Activated T-cell treated with anti-CD3 and anti-CD28 coated beads, Interleukin-2, amount 50 U/mL, for 4 hours (primary cell): ENCODE measurements around the gene B4GALT5. TPM values are rescaled to one million over a fixed set of nuclear protein-coding genes. Genes with fewer than 3 reads are reported as not detected.

Source experiments
- ATAC-seq, 2 donors: fragments of 200-7000 bp; cut with Tn5 transposase; one replicate each; pipeline ENCODE4 v1.10.0; 2021
- DNase-seq: peaks from one replicate; pipeline ENCODE4 v3.0.0-alpha.2; 2020
- H3K27me3 Mint-ChIP-seq: one replicate; pipeline ENCODE4 v1.8.0; 2021; ENCODE audit warnings: low read depth, mixed read lengths
- H3K36me3 Mint-ChIP-seq: one replicate; pipeline ENCODE4 v1.8.0; 2022; ENCODE audit warnings: mixed read lengths; ENCODE audit not compliant: insufficient read depth
- H3K4me1 Mint-ChIP-seq: one replicate; pipeline ENCODE4 v1.8.0; 2021; ENCODE audit warnings: low read depth, mixed read lengths
- H3K4me3 Mint-ChIP-seq: one replicate; pipeline ENCODE4 v1.8.0; 2021; ENCODE audit warnings: mild to moderate bottlenecking, moderate library complexity, mixed read lengths
- H3K9me3 Mint-ChIP-seq: one replicate; pipeline ENCODE4 v1.8.0; 2021; ENCODE audit warnings: mixed read lengths
- total RNA-seq, 3 donors: library from RNA; stranded (reverse); gene quantifications; one replicate each; pipeline ENCODE4 v1.2.1, GENCODE V29; 2021

B4GALT5 gene
- total RNA-seq, 3 donors from 2014 or later, result 41.6 to 51.9 (median 44.5) TPM

DNA sequence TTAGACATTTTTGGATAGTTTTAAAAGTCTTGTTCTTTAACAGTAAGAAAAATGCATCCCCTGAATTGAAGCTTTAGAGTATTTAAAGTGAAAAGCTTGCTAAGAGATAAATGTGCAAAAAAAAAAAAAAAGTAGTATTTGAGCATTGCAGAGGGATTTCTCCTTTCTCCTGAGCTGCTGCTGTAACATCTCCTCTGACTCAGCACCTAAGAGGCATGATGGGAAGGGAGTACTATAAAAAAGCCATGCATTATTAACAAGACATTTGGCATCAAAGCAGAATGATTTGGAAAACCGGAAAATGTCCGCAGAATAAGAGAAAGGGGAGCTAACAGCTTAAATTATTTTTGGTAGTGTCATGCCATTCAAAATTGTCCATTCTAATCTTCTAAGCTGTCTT lies 27.9 kb downstream of the B4GALT5 start:
- H3K27me3 Mint-ChIP-seq, result no peaks in the 10 kb centered on the region
- H3K4me1 Mint-ChIP-seq, result peaks cover 46% of the 10 kb centered on the region
- no peaks in the 10 kb centered on the region for H3K9me3 Mint-ChIP-seq
- H3K4me3 Mint-ChIP-seq, result no peak overlapping the region
- DNase-seq (no peak), ATAC-seq (no peak)
- H3K36me3 Mint-ChIP-seq, result peaks cover 5% of the 10 kb centered on the region

DNA sequence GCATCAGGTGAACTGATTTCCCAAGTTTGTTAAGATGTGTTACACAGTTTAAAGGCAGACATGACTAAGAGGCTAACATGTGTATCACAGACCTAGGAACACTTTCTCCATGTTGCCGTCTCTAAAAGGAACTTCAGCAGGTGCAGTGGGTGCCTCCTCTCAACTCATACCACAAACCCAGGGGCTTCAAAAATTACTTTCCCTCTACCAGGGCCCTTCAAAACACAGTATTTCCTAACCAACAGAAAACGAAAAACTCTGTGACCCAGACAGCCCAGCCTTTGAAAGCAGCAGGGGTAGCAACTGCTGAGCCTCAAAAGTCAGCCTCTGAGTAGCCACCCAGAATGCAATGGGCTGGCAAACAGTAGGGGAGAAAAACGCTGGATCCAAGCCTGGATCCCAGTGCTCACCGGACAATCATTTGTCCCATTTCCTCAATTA lies 28.5 kb downstream of the B4GALT5 start:
- Mint-ChIP-seq H3K36me3 (peaks cover 5% of the 10 kb centered on the region), H3K27me3 (no peaks in the 10 kb centered on the region), H3K4me3 (no peak overlapping the region), H3K9me3 (no peaks in the 10 kb centered on the region), H3K4me1 (peaks cover 49% of the 10 kb centered on the region)
- DNase-seq (no peak), ATAC-seq (peak; percentile 14 to 18)

DNA sequence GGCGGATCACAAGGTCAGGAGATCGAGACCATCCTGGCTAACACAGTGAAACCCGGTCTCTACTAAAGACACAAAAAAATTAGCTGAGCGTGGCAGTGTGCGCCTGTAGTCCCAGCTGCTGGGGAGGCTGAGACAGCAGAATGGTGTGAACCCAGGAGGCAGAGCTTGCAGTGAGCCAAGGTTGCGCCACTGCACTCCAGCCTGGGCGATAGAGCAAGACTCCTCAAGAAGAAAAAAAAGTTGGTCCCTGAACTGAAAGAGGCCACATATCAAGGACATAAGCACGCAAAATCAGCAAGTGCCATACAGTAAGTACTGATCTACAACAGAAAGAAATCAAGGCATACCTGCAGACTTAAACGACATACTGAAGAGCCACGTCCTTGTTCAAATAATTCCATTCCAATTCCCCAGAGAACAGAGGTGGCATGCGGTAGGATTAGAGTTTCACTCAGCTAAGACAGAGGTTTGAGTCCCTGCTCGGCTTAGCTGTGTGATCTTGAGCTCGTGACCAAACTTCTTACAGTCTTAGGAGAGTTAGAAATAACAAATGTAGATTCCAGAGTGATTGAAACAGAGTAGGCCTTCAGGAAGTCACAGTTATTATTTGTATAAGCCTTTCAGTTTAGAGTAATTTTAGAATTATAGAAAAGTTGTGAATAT lies 29.2 kb downstream of the B4GALT5 start:
- ATAC-seq, result no peak
- Mint-ChIP-seq H3K4me1 (peaks cover 50% of the 10 kb centered on the region), H3K9me3 (no peaks in the 10 kb centered on the region), H3K36me3 (peaks cover 5% of the 10 kb centered on the region), H3K4me3 (no peak overlapping the region), H3K27me3 (no peaks in the 10 kb centered on the region)
- no peak for DNase-seq

- Mint-ChIP-seq H3K4me3 (no peak overlapping the region), H3K27me3 (no peaks in the 10 kb centered on the region), H3K4me1 (peaks cover 59% of the 10 kb centered on the region), H3K36me3 (peaks cover 5% of the 10 kb centered on the region), H3K9me3 (no peaks in the 10 kb centered on the region)
- DNase-seq (no peak), ATAC-seq (no peak)
These were observed 30.9 kb downstream of the B4GALT5 start for GRCh38 chr20:49682798-49683197.

- Mint-ChIP-seq H3K36me3 (peaks cover 5% of the 10 kb centered on the region), H3K4me1 (peaks cover 62% of the 10 kb centered on the region), H3K27me3 (no peaks in the 10 kb centered on the region), H3K9me3 (no peaks in the 10 kb centered on the region), H3K4me3 (no peak overlapping the region)
- DNase-seq (no peak), ATAC-seq (no peak)
These were observed 31.4 kb downstream of the B4GALT5 start for GRCh38 chr20:49682278-49682677.

DNA sequence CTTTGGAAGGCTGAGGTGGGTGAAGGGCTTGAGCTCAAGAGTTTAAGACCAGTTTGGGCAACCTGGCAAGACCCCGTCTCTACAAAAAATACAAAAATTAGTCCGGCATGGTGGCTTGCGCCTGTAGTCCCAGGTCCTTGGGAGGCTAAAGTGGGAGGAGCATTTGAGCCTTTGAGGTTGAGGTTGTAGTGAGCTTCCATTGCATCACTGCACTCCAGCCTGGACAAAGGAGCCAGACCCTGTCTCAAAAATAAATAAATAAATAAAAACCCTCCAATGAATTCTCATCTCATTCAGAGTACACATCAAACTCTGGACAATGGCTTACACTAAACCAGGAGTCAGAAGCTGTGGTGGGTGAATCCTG lies 31.8 kb downstream of the B4GALT5 start:
- Mint-ChIP-seq H3K9me3 (no peaks in the 10 kb centered on the region), H3K4me3 (no peak overlapping the region), H3K36me3 (peaks cover 5% of the 10 kb centered on the region), H3K27me3 (no peaks in the 10 kb centered on the region), H3K4me1 (peaks cover 62% of the 10 kb centered on the region)
- no peak for DNase-seq
- no peak for ATAC-seq

GRCh38 chr20:49680484-49680883 lies 33.2 kb downstream of the B4GALT5 start:
- H3K4me1 Mint-ChIP-seq, result peaks cover 68% of the 10 kb centered on the region

DNA sequence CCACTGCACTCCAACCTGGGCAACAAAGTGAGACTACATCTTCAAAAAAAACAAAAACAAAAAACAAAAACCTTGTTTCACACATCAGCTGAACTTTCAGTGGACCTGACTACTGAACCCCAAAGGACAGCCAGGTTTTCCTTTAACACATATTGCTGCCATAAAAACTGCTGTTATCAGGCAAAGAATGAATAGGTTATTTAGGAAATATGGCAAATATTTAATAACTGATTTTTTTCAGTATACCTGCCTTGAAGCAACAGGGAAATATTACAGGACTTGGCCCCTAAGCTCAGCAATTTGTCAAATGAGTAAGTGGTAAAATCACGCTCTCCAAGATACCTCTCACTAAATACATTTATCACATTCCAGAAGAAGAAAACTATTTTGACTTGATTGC lies 34.0 kb downstream of the B4GALT5 start:
- ATAC-seq, result no peak
- Mint-ChIP-seq H3K9me3 (no peaks in the 10 kb centered on the region), H3K36me3 (peaks cover 5% of the 10 kb centered on the region), H3K4me1 (peaks cover 73% of the 10 kb centered on the region), H3K4me3 (no peak overlapping the region), H3K27me3 (no peaks in the 10 kb centered on the region)
- no peak for DNase-seq

More at GRCh38 chr20:49680484-49680883, 33.2 kb downstream of the B4GALT5 start:
- Mint-ChIP-seq H3K36me3 (peaks cover 5% of the 10 kb centered on the region), H3K4me3 (no peak overlapping the region), H3K27me3 (no peaks in the 10 kb centered on the region), H3K9me3 (no peaks in the 10 kb centered on the region)
- DNase-seq, result no peak
- no peak for ATAC-seq

DNA sequence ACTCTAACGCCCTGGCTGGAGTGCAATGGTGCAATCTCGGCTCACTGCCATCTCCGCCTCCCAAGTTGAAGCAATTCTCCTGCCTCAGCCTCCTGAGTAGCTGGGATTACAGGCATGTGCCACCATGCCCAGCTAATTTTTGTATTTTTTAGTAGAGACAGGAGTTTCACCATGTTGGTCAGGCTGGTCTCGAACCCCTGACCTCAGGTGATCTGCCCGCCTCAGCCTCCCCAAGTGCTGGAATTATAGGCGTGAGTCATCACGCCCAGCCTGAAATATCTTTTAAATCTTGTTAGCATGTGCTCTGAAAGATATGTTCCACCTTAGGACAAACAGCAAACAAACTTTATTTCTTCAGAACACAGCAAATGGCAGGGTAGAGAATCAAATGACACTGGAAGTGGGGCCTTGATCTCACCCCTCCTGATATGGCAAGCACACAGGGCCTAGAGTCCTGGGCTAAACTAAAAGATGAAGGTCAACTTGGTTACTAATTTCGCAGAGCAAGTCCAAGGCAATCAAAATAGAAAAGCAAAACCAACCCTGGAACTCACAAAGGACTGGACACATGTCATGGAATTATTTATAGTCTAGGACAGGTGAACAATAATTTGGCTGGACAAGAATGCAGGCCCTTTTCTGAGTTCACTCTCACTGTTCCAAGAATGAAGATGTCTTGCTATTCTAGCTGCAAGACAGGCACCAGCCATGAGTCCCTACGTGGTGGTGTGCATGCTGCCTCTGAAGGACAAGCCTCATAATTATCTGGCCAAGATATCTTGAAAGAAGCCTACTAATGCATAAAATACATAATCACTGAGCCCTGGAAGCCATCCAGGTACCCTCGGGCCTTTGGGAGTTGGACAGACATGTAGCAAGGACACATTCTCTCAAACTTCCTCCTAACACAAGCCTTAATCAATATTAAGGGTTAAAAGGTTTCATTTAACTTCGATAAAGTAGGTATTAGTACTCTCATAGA lies 35.6 kb downstream of the B4GALT5 start:
- DNase-seq, result no peak
- Mint-ChIP-seq H3K27me3 (no peaks in the 10 kb centered on the region), H3K36me3 (peaks cover 9% of the 10 kb centered on the region), H3K4me3 (no peak overlapping the region), H3K9me3 (no peaks in the 10 kb centered on the region), H3K4me1 (peaks cover 79% of the 10 kb centered on the region)
- no peak for ATAC-seq

GRCh38 chr20:49676581-49677291 lies 36.9 kb downstream of the B4GALT5 start:
- peak overlapping the region; percentile 25 for H3K4me3 Mint-ChIP-seq
- no peaks in the 10 kb centered on the region for H3K9me3 Mint-ChIP-seq
- no peaks in the 10 kb centered on the region for H3K27me3 Mint-ChIP-seq
- peaks cover 4% of the 10 kb centered on the region for H3K36me3 Mint-ChIP-seq
- DNase-seq (peak; percentile 26), ATAC-seq (peak; percentile 57 to 67)
- H3K4me1 Mint-ChIP-seq, result peaks cover 83% of the 10 kb centered on the region

DNA sequence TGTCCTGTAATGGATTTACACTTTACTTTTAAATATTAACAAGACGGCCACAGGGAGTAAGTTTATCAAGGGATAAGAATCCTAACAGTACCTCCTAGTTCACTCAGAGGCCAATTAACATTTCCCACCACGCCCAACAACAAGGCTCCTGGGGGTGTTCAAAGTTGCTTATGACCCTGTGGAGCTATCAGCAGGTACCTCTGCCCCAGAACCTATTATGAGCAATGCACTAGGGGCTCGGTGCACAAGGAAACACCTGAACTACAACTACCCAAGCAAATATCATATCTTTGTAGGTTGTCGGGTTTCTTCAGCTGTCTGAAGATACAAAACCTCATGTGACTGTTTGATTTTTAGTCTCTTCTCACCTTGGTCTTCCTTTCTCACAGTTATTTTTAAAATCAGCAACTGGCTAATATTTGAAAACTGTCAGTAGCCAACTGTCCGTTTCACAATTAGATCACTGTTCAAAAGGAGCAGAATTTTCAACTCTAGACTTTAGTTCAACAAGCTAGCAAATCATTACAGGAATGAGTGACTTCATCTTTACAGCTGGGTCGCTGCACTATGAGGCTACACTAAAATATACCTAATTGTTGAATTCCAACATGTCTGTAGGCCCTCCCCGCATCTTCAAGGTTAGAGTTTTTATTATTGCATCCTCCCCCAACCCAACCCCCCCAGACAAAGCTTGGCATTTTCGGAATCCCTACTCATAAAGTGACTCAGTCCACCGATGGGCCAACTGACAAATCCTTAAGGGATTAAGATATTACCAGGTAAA lies 38.1 kb downstream of the B4GALT5 start:
- ATAC-seq, result no peak
- peaks cover 4% of the 10 kb centered on the region for H3K36me3 Mint-ChIP-seq
- no peak for DNase-seq
- H3K9me3 Mint-ChIP-seq, result no peaks in the 10 kb centered on the region
- no peak overlapping the region for H3K4me3 Mint-ChIP-seq
- peaks cover 85% of the 10 kb centered on the region for H3K4me1 Mint-ChIP-seq
- H3K27me3 Mint-ChIP-seq, result no peaks in the 10 kb centered on the region

DNA sequence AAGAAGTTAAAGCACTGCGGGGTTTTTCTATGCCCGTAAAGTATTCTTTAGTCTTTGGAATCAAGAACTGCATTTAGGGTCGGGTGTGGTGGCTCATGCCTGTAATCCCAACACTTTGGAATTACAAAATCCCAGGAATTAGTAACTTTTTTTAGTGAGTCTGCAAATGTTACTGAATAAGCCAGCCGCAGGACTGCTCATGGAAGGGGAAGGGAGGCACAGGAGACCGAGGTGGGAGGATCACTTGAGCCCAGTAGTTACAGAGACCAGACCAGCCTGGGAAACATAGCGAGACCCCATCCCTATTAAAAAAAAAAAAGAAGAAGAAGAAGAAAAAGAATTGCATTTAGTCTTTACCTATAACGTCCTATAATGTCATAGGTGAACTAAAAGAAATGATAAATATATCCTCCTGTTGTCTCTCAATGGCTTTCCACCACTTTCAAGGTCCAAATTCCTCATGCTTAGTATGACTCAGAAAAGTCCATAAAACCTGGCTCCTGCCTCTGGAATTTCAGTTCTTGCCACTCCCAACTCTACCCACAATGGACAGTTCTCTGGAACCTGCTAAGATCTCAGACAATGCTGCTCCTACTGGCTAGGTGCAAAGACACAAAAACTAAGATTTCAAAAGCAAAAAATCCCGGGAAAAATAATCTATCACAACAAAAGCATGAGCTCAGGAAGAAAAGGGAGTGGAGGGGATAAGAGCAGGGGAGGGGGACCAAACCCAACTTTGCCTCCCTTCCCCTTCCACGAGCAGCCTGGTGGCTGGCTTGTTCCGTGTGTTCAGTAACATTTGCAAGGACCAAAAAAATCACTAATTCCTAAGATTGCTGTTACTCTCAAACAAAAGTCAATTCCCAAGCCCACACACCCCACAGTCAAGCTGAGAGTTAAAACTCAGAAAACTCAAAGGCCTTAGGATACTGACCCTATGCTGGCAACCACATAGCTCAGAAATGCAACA lies 39.0 kb downstream of the B4GALT5 start:
- Mint-ChIP-seq H3K36me3 (peaks cover 4% of the 10 kb centered on the region), H3K4me1 (peaks cover 86% of the 10 kb centered on the region), H3K4me3 (no peak overlapping the region), H3K9me3 (no peaks in the 10 kb centered on the region), H3K27me3 (no peaks in the 10 kb centered on the region)
- DNase-seq, result no peak
- ATAC-seq, result no peak

GRCh38 chr20:49672096-49672664 lies 41.5 kb downstream of the B4GALT5 start:
- peak overlapping the region; percentile 20 for H3K4me3 Mint-ChIP-seq

More at GRCh38 chr20:49672096-49672664, 41.5 kb downstream of the B4GALT5 start:
- no peak for DNase-seq
- H3K36me3 Mint-ChIP-seq, result peaks cover 4% of the 10 kb centered on the region
- H3K27me3 Mint-ChIP-seq, result no peaks in the 10 kb centered on the region
- peaks cover 79% of the 10 kb centered on the region for H3K4me1 Mint-ChIP-seq
- no peak for ATAC-seq
- H3K9me3 Mint-ChIP-seq, result no peaks in the 10 kb centered on the region
